ENCODE data around the gene ZMIZ1.

ZMIZ1 gene

GRCh38 chr10:79180414-79181221 lies 111.9 kb downstream of the ZMIZ1 start:
- 68% methylated on average over 12 of the region's 14 CpGs for WGBS

GRCh38 chr10:79181227-79181626 lies 112.5 kb downstream of the ZMIZ1 start:
- H2AFZ ChIP-seq (ENCODE audit: low read depth, low read length) = no peak overlapping the region
- H3K4me2 ChIP-seq (ENCODE audit: low read length, poor library complexity, severe bottlenecking) = no peak overlapping the region
- peaks cover 89% of the 10 kb centered on the region for H3K4me1 ChIP-seq (ENCODE audit: control insufficient read depth, insufficient read depth, low read depth, low read length)
- H3K14ac ChIP-seq (ENCODE audit: low read length in 2 of 2) = peak overlapping the region in 1 of 2 experiments; percentile 71
- H3K27me3 ChIP-seq (ENCODE audit: control insufficient read depth in 1 of 2, insufficient read depth in 1 of 2, low read length in 2 of 2) = no peaks in the 10 kb centered on the region
- peak overlapping the region in 1 of 2 experiments; percentile 23 for H3K23ac ChIP-seq (ENCODE audit: low read length in 2 of 2)
- no peak overlapping the region for H3K9ac ChIP-seq (ENCODE audit: low read length)
- H3K79me1 ChIP-seq (replicated peaks; ENCODE audit: low read length, poor library complexity, severe bottlenecking) = peaks cover 12% of the 10 kb centered on the region
- WGBS = 88% methylated on average over 8 of the region's 8 CpGs
- no peak overlapping the region for H2BK120ac ChIP-seq (ENCODE audit: low read depth, low read length)
- no peak overlapping the region for H3K4me3 ChIP-seq (ENCODE audit: insufficient read depth in 1 of 2, low read depth in 1 of 2, low read length in 2 of 2)
- peak overlapping the region; percentile 76 to 87 for H2BK12ac ChIP-seq (ENCODE audit: low read length in 2 of 2)
- H3K27ac ChIP-seq (ENCODE audit: low read length, poor library complexity, severe bottlenecking) = no peak overlapping the region
- DNase-seq = no peak
- H4K8ac ChIP-seq (ENCODE audit: low read length) = peak overlapping the region; percentile 69
- no peak overlapping the region for H2BK5ac ChIP-seq (ENCODE audit: low read depth, low read length, poor library complexity, severe bottlenecking)
- no peaks in the 10 kb centered on the region for H3K9me3 ChIP-seq (ENCODE audit: control insufficient read depth, low read length)
- peak overlapping the region; percentile 37 for H2AK5ac ChIP-seq (ENCODE audit: low read length, severe bottlenecking)
- H3K18ac ChIP-seq (ENCODE audit: low read depth in 1 of 2, low read length in 2 of 2) = peak overlapping the region; percentile 78 to 88
- H4K91ac ChIP-seq (ENCODE audit: low read length) = peak overlapping the region; percentile 34
- H3K4ac ChIP-seq (ENCODE audit: low read depth in 1 of 2, low read length in 2 of 2) = peak overlapping the region in 1 of 2 experiments; percentile 76
- no peak overlapping the region for H2BK15ac ChIP-seq (ENCODE audit: low read depth, poor library complexity, severe bottlenecking)
- peaks cover 44 to 56% of the 10 kb centered on the region in 2 experiments for H3K36me3 ChIP-seq (ENCODE audit: control insufficient read depth in 1 of 2, insufficient read depth in 2 of 2, low read depth in 1 of 2, low read length in 2 of 2)

More at GRCh38 chr10:79180414-79181221, 111.9 kb downstream of the ZMIZ1 start:
- peak; percentile 54 for DNase-seq
- H3K23ac ChIP-seq (ENCODE audit: low read length in 2 of 2) = peak overlapping the region in 1 of 2 experiments; percentile 23
- H3K4me2 ChIP-seq (ENCODE audit: low read length, poor library complexity, severe bottlenecking) = no peak overlapping the region
- peak overlapping the region; percentile 37 for H2AK5ac ChIP-seq (ENCODE audit: low read length, severe bottlenecking)
- H2AFZ ChIP-seq (ENCODE audit: low read depth, low read length) = no peak overlapping the region
- H3K27ac ChIP-seq (ENCODE audit: low read length, poor library complexity, severe bottlenecking) = peak overlapping the region; percentile 6
- no peak overlapping the region for H2BK5ac ChIP-seq (ENCODE audit: low read depth, low read length, poor library complexity, severe bottlenecking)
- H3K36me3 ChIP-seq (ENCODE audit: control insufficient read depth in 1 of 2, insufficient read depth in 2 of 2, low read depth in 1 of 2, low read length in 2 of 2) = peaks cover 44 to 54% of the 10 kb centered on the region in 2 experiments
- H3K9me3 ChIP-seq (ENCODE audit: control insufficient read depth, low read length) = no peaks in the 10 kb centered on the region
- peak overlapping the region; percentile 69 for H4K8ac ChIP-seq (ENCODE audit: low read length)
- peaks cover 91% of the 10 kb centered on the region for H3K4me1 ChIP-seq (ENCODE audit: control insufficient read depth, insufficient read depth, low read depth, low read length)
- no peak overlapping the region for H3K9ac ChIP-seq (ENCODE audit: low read length)
- peak overlapping the region in 1 of 2 experiments; percentile 76 for H3K14ac ChIP-seq (ENCODE audit: low read length in 2 of 2)
- peak overlapping the region; percentile 56 for H4K91ac ChIP-seq (ENCODE audit: low read length)
- peak overlapping the region; percentile 76 to 87 for H2BK12ac ChIP-seq (ENCODE audit: low read length in 2 of 2)
- no peak overlapping the region for H3K4me3 ChIP-seq (ENCODE audit: insufficient read depth in 1 of 2, low read depth in 1 of 2, low read length in 2 of 2)
- no peaks in the 10 kb centered on the region for H3K27me3 ChIP-seq (ENCODE audit: control insufficient read depth in 1 of 2, insufficient read depth in 1 of 2, low read length in 2 of 2)
- no peak overlapping the region for H2BK120ac ChIP-seq (ENCODE audit: low read depth, low read length)
- H3K79me1 ChIP-seq (replicated peaks; ENCODE audit: low read length, poor library complexity, severe bottlenecking) = peaks cover 12% of the 10 kb centered on the region
- peak overlapping the region; percentile 55 for H2BK15ac ChIP-seq (ENCODE audit: low read depth, poor library complexity, severe bottlenecking)
- H3K4ac ChIP-seq (ENCODE audit: low read depth in 1 of 2, low read length in 2 of 2) = peak overlapping the region in 1 of 2 experiments; percentile 76
- peak overlapping the region; percentile 78 to 98 for H3K18ac ChIP-seq (ENCODE audit: low read depth in 1 of 2, low read length in 2 of 2)

DNA sequence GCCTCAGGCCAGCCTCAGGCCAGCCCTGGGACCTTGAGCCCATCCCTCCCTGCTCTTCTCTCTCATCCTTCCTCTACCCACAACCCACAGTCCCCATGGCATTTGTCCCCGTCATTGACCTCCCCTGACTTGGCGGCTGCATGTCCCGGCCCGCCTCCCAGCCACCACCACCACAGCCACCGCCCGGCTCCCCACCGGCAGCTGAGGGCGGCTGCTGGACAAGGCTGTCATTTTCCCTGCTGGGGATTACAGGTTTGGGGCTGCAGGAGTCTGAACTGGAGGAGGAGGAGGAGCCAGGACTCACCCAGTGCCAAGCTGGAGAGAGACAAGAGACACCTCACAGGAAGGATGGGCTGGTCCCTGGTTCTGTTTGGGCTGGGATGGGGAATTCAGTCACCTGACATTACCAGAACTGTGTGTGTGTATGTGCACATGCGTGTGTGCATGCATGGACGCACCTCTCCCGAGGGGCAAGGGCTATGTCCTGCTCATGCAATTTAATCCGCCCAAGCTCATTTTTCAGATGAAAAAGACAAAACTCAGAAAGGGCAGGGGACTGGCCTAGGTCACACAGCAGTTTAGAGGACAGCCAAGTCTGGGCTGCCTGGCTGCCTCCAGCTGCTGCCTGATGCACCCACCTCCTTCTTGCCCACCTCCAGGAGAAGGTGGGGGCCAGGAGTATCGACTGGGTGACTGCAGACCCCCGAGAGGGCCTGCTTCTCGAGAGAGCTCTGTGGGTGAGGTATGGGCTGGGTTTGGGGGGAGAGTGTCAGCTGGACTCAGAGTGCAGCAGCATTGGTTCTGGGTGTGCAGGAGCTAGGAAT lies 113.1 kb downstream of the ZMIZ1 start:
- 78% methylated on average over 15 of the region's 15 CpGs for WGBS
- peak overlapping the region in 1 of 2 experiments; percentile 65 for H3K23ac ChIP-seq (ENCODE audit: low read length in 2 of 2)
- peak overlapping the region in 1 of 2 experiments; percentile 56 for H3K14ac ChIP-seq (ENCODE audit: low read length in 2 of 2)

More for the DNA sequence above, 113.1 kb downstream of the ZMIZ1 start:
- peak overlapping the region; percentile 0 for H3K9ac ChIP-seq (ENCODE audit: low read length)
- peak overlapping the region; percentile 10 for H3K27ac ChIP-seq (ENCODE audit: low read length, poor library complexity, severe bottlenecking)
- H2BK5ac ChIP-seq (ENCODE audit: low read depth, low read length, poor library complexity, severe bottlenecking) = no peak overlapping the region
- H2BK120ac ChIP-seq (ENCODE audit: low read depth, low read length) = peak overlapping the region; percentile 58
- no peak for DNase-seq
- H3K79me1 ChIP-seq (replicated peaks; ENCODE audit: low read length, poor library complexity, severe bottlenecking) = peaks cover 10% of the 10 kb centered on the region
- H2BK12ac ChIP-seq (ENCODE audit: low read length in 2 of 2) = peak overlapping the region; percentile 79 to 87
- no peak overlapping the region for H3K4me3 ChIP-seq (ENCODE audit: insufficient read depth in 1 of 2, low read depth in 1 of 2, low read length in 2 of 2)
- no peak overlapping the region for H3K4me2 ChIP-seq (ENCODE audit: low read length, poor library complexity, severe bottlenecking)
- peaks cover 86% of the 10 kb centered on the region for H3K4me1 ChIP-seq (ENCODE audit: control insufficient read depth, insufficient read depth, low read depth, low read length)
- H2AFZ ChIP-seq (ENCODE audit: low read depth, low read length) = no peak overlapping the region
- H3K9me3 ChIP-seq (ENCODE audit: control insufficient read depth, low read length) = no peaks in the 10 kb centered on the region
- H2AK5ac ChIP-seq (ENCODE audit: low read length, severe bottlenecking) = peak overlapping the region; percentile 70
- peak overlapping the region; percentile 28 to 67 for H3K4ac ChIP-seq (ENCODE audit: low read depth in 1 of 2, low read length in 2 of 2)
- H2BK15ac ChIP-seq (ENCODE audit: low read depth, poor library complexity, severe bottlenecking) = peak overlapping the region; percentile 78
- H4K8ac ChIP-seq (ENCODE audit: low read length) = peak overlapping the region; percentile 69
- peak overlapping the region; percentile 59 for H4K91ac ChIP-seq (ENCODE audit: low read length)
- peaks cover 47 to 59% of the 10 kb centered on the region in 2 experiments for H3K36me3 ChIP-seq (ENCODE audit: control insufficient read depth in 1 of 2, insufficient read depth in 2 of 2, low read depth in 1 of 2, low read length in 2 of 2)
- peak overlapping the region; percentile 78 to 88 for H3K18ac ChIP-seq (ENCODE audit: low read depth in 1 of 2, low read length in 2 of 2)
- no peaks in the 10 kb centered on the region for H3K27me3 ChIP-seq (ENCODE audit: control insufficient read depth in 1 of 2, insufficient read depth in 1 of 2, low read length in 2 of 2)

Data from mesenchymal stem cell (in vitro differentiated cells and primary cell).